HG03095 (cell line): Measurements from ENCODE around the gene HIC2.
"Not testable (repeated sequence)": the region's sequence is repeated elsewhere in the genome, so short reads cannot be mapped to it uniquely, and the experiment has no call there.

Experiments
- ATAC-seq: cut with Tn5 transposase; IDR thresholded peaks from one replicate; pipeline ENCODE4 v1.9.1; 2021; ENCODE audit warnings: moderate library complexity; ENCODE audit not compliant: unreplicated experiment

HIC2 gene, protein sequence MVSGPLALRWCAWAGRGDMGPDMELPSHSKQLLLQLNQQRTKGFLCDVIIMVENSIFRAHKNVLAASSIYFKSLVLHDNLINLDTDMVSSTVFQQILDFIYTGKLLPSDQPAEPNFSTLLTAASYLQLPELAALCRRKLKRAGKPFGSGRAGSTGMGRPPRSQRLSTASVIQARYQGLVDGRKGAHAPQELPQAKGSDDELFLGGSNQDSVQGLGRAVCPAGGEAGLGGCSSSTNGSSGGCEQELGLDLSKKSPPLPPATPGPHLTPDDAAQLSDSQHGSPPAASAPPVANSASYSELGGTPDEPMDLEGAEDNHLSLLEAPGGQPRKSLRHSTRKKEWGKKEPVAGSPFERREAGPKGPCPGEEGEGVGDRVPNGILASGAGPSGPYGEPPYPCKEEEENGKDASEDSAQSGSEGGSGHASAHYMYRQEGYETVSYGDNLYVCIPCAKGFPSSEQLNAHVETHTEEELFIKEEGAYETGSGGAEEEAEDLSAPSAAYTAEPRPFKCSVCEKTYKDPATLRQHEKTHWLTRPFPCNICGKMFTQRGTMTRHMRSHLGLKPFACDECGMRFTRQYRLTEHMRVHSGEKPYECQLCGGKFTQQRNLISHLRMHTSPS

DNA sequence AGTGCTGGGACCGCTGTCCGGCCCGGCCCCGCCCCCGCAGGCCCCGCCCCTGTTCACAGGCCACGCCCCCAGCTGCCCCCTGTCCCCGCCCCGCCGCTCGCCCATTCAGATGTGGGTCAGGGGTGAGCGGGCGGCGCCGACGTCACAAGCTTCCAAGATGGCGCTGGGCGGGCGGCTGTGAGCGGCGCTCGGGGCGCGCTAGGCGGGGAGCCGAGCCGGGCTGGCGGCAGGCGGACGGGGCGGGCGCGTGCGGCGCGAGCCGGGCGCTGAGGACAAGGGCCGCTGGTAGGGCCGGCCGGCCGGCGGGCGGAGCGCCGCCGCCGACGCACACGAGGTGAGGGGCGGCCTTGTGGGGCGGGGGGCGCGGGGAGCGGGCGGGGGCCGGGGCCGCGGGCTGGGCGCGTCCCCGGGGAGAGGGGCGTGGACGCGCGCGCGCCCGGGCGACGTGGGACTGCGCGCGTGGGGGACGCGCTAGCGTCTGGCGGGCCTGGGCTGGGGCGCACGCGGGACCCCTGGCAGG is at the start of gene HIC2:
Gene HIC2 (plus strand): TSS at position 145 of the 520 bp plus-strand sequence. CDS start 25,461 bp downstream, outside the sequence.
- peak; percentile 80 for ATAC-seq

GRCh38 chr22:21368603-21369310 is 48.4 kb upstream of the HIC2 start:
- ATAC-seq, result not testable (repeated sequence)

GRCh38 chr22:21375880-21376279 is 41.3 kb upstream of the HIC2 start:
- not testable (repeated sequence) for ATAC-seq

GRCh38 chr22:21383701-21384467 is 33.3 kb upstream of the HIC2 start, which contains the start of gene RIMBP3B:
Gene RIMBP3B, plus strand, starts transcription at chr22:21383751. Its CDS starts 108 bp downstream, at chr22:21383859.
- ATAC-seq, result peak; percentile 75

DNA sequence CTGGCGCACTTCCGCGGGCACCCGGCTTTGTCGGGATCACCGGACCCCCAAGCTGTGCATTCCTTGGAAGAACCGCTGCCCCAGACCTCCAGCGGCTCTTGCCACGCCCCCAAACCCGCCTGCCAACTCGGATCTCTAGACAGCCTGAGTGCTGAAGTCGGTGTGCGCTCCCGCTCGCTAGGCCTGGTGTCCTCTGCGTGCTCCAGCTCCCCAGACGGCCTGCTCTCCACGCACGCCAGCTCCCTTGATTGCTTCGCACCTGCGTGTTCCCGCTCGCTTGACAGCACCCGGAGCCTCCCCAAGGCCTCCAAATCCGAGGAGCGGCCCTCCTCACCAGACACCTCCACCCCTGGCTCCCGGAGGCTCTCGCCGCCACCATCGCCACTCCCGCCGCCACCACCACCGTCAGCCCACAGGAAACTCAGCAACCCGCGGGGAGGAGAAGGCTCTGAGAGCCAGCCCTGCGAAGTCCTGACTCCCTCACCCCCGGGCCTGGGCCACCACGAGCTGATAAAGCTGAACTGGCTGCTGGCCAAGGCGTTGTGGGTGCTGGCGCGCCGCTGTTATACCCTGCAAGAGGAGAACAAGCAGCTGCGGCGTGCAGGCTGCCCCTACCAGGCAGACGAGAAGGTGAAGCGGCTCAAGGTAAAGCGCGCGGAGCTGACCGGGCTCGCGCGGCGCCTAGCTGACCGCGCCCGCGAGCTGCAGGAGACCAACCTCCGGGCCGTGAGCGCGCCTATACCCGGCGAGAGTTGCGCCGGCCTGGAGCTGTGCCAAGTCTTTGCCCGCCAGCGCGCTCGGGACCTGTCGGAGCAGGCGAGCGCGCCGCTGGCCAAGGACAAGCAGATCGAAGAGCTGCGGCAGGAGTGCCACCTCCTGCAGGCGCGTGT is 32.5 kb upstream of the HIC2 start:
- ATAC-seq, result not testable (repeated sequence)

DNA sequence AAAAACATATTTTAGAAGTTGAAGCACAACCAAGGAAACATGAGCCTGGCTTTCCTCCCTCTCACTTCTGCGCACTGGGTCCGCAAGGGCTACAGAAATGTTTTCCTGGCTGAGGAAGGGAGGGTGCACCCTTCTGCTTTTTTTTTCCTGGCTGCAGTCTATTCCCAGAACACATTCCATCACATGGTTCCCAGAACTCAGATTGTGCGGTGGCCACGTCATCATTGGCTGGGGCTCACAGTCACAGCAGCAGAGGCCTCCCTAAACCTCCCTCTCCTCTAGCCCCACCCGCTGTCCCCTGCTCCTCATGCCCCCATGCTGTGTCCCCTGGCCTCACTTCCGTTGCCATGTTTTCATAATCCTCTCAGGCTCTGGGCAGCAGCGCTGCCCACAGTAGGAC is 27.7 kb upstream of the HIC2 start:
- not testable (repeated sequence) for ATAC-seq

DNA sequence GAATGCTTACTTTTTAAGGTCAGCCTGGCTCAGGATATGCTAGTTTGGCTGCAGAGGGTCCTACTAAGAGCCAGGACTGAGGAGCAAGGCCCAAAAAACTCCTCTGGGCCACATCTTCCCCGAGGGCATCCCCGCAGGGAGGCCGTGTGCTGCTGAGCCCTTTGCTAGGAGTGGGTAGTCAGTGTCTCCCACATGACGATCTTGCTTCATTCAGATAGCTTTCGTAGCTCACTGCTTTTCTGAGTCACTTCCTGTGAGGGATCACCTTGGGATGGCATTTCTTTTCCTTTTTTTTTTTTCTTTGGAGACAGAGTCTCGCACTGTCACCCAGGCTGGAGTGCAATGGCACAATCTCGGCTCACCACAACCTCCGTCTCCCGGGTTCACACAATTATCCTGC is 27.2 kb upstream of the HIC2 start:
- ATAC-seq, result not testable (repeated sequence)

- ATAC-seq, result not testable (repeated sequence)
These were observed 22.6 kb upstream of the HIC2 start for GRCh38 chr22:21394613-21395012.

DNA sequence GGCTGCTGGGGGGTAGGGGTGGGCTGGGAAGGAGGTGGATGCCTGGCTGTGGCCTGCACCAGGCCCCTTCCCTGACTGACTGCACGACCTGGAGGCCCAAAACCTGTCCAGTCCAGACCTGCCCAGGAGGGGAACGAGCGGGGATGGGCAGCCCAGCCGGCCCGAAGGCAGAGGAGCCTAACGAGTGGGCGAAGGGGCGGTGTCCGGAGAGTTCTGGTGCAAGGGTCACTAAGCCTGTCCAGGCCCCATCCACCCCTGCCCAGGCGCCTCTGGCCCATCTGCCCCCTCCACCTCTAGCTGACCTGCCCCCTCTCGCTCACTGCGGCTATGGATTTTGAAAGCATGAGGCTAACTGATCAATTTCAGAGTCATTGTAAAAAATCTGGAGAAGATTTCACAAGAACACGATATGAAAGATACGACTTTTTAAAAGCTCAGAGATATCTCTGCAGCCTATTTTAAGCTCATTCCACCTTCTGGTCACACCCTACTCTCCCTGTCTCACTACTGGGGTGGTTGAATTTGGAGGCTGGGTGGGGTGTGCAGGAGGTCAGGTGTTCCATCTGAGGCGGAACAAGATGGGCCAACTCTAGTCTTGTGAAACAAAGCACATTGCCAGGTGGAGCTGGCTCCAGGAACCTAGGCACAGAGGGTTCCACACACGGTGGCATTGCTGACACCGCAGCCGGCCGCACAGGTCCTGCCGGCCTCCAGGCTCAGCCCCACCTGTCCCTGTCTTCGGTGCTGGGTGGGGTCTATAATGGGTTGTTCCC is 15.8 kb upstream of the HIC2 start:
- ATAC-seq, result not testable (repeated sequence)

GRCh38 chr22:21402763-21403314 is 14.3 kb upstream of the HIC2 start:
- ATAC-seq, result not testable (repeated sequence)

GRCh38 chr22:21407139-21407538 is 10.0 kb upstream of the HIC2 start:
- not testable (repeated sequence) for ATAC-seq

DNA sequence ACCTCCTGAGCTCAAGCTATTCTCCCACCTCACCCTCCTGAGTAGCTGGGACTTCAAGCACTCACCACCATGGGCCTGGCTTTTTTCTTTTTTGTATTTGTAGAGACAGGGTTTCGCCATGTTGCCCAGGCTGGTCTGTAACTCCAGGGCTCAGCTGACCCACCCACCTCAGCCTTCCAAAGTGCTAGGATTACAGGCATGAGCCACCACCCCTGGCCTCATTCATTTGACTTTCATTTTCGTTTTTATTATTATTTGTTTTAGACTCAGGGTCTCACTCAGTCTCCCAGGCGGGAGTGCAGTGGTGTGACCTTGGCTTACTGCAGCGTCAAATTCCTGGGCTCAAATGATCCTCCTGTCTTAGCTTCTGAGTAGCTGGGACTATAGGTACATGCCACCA is 9.4 kb upstream of the HIC2 start:
- not testable (repeated sequence) for ATAC-seq

DNA sequence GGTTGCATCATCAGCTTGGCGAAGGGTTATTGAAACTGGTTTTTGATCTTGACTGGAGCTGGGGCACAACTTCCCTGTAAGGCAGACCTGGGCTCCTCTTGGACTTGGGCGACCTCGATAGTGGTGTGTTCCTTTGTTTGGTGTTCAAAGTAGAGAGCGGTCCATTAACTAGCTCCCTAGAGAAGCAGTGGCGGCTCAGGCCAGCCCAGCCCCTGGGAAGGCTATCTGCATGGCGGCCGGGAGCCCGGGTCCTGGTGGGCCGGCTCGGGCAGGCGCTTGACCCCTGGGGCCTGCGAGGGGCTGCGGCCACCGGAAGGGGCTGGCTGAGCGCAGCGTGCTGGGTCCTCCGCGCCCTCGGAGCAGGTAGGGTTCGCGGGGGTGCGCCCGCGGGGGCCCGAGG is 796 bp upstream of the HIC2 start:
- ATAC-seq, result not testable (repeated sequence)

DNA sequence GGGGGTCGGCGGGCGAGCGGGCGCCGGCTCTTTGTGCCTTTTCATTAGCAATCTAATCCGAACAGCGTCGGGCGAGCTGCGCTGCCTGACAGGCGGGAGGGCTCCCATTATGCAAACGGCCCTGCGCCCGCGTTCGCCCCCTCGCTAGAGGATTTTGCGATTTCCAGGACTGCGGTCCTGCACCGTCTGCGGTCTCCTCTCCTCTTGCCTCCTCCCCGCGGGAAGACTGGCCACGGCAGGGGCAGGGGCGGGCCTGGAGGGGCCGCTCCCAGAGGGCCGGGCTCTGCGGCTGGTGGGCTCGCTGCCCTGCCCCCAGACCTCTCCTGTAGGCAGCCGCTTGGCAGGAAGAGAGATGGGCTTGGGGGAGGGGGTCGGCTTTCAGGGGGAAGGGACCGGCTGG is 682 bp downstream of the HIC2 start:
- peak; percentile 19 for ATAC-seq

GRCh38 chr22:21418974-21419638 is 1.9 kb downstream of the HIC2 start:
- not testable (repeated sequence) for ATAC-seq

GRCh38 chr22:21420180-21420763 is 3.1 kb downstream of the HIC2 start:
- not testable (repeated sequence) for ATAC-seq

- not testable (repeated sequence) for ATAC-seq
These were observed 7.0 kb downstream of the HIC2 start for GRCh38 chr22:21424084-21424709.
